NCI-H1092 (cell line): Measurements from ENCODE around the gene LTA4H.
"Not testable (repeated sequence)": the region's sequence is repeated elsewhere in the genome, so short reads cannot be mapped to it uniquely, and the experiment has no call there.

ENCODE experiments used
- DNase-seq: peaks from one replicate; lab custom pipeline; 2025; lab: John Stamatoyannopoulos, UW

Gene LTA4H

DNA sequence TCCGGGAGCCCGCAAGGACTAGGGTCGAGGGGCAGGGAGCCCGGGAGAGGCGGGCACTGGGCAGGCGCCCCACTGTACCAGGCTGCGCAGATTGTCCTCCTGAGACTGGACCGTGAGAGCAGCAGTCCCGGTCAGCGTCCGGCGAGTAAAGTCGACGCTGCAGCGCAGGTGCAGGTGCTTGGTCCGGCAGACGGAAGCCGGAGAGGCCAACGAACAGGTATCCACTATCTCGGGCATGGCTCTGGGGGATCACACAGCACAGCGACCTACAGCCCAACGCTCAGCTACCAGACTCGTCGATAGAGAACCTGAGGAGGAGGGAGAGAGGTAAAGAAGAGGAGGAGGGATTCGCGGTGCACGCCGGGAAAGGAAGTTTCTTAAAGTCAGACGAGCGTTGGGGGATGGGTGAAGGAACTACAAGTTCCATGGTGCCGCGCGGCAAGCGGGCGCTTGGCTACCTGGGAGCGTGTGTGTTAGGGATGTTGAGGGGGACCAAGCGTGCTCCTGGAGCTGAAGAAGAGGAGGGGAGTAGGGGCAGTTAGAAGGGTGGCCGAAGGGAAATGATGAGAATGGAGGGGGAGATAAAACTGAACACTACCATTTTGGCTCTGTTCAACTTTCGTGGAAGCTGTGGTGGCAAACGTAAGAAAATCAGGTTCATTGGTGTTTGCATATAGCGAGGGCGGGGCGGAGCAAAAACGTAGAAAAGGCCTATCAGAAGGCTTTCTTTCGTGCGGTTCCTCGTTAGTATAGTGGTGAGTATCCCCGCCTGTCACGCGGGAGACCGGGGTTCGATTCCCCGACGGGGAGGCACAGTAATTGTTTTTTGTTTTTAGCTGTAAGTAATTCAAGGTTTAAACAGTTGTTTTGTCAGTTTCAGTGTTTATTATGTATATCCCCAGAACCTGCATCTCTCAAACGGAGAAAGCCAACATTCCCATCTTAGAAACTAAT, at the start of gene LTA4H:
LTA4H (minus strand) TSS at position 305 of the 954 bp plus-strand sequence; CDS start at position 237, 68 bp downstream.
- peak; percentile 97 for DNase-seq

DNA sequence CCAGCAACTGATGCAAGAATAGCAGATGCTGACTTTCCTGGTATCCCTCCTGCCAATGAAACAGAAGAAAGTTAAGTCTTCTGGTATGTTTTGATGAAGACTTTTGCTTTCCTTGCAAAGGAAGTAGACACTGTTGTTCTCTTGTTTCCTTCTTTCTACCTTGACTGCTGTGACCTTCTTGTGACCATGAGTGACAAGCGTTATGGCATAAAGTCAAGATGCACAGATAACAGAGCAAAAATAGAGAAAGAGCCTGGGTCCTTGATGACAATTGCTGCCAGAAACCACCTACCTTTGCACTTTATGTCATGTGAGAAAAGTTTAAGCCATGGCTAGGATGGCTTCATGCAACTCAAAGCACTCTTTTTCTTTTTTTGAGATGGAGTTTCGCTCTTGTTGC, 49.2 kb upstream of the LTA4H start:
- no peak for DNase-seq

GRCh38 chr12:96083020-96083719, 47.8 kb upstream of the LTA4H start:
- no peak for DNase-seq

DNA sequence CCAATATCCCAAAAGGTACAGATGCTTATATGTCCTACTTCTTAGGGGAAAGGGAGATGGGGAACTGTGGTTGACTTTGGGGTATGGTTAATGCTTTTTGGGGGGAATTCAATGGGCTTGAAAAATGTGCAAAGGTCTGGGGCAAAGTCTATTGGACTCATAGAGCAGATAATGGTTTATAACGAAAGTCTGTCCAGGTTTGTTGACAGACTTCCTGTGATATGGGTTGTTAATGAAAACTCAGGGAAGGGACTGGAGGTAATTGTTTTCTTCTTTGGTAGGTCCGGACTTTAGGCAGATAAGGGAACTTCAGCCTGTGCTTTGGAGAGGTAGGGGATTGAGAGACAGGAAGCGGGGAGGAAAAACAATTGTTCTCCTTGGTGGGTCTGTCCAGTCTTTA, 46.2 kb upstream of the LTA4H start:
- no peak for DNase-seq

- DNase-seq, result no peak
Observed at GRCh38 chr12:96078231-96079135, 43.1 kb upstream of the LTA4H start.

- DNase-seq, result no peak
Observed at GRCh38 chr12:96077081-96077480, 41.7 kb upstream of the LTA4H start.

GRCh38 chr12:96075560-96075959, 40.2 kb upstream of the LTA4H start:
- no peak for DNase-seq

DNA sequence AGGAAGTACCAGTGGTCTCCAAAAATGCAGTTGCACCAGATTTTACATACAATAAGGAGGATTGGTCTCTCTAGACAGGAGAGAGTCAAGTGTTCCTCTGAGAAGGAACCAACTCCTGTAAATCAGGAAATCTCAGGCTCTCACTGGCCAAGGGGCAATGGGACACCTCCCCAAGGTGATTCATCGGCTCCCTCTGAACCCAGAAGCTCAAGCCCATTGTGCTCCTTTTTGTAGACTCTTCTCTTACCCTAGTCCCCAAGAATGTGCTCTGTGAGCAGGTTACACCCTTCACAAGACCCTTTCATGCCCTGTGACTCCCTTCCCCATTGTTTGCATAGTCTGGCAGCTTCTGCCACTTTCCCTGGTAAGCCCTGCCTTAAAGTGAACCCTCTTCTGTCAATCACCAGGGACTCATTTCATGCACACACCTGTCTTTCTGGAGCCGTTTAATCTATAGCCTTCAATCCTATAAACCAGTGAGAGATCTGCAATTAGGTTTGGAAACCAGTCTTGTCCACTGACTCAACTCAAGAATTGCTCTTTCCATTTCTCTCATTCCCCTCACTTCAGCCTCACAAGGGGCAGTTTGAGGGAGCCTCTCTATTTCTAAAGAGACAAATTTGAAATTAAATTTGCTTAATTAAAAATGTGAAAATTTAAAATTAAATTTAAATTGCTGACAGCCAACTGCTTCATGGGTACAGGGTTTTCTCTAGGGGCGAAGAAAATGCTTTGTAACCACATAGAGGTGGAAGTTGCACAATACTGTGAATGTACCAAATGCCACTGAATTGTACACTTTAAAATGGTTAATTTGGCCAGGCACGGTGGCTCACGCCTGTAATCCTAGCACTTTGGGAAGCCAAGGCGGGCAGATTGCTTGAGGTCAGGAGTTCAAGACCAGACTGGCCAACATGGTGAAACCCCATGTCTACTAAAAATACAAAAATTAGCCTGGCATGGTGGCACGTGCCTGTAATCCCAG, 38.3 kb upstream of the LTA4H start:
- no peak for DNase-seq

DNA sequence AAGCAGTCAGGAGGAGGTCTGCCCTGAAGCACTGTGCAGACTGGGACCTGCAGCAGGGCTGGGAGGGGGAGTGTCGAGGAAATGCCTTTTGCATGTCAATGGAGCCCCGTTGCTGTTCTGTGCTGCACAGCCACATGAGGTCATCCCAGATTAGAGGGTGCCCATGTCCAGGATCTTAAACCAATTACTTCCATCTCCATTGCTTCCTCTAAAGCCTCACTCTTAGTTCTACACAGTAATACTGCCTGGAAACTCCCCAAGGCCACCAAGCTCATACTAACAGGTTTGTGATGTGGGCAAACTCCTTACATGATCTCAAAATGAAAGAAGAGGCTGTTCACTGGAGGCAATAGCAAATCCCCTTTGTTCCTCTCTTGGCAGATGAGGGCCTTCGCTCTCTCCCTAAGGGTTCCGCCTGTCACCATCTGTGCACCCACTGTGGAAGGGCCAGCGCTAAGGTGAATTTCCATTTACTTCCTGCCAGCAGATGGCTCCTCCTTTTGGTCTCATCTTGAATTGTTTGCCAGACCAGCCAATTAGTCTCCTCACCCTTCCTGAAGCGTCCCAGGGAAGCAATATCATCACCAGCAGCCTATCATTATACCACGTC, 35.4 kb upstream of the LTA4H start:
- no peak for DNase-seq

DNA sequence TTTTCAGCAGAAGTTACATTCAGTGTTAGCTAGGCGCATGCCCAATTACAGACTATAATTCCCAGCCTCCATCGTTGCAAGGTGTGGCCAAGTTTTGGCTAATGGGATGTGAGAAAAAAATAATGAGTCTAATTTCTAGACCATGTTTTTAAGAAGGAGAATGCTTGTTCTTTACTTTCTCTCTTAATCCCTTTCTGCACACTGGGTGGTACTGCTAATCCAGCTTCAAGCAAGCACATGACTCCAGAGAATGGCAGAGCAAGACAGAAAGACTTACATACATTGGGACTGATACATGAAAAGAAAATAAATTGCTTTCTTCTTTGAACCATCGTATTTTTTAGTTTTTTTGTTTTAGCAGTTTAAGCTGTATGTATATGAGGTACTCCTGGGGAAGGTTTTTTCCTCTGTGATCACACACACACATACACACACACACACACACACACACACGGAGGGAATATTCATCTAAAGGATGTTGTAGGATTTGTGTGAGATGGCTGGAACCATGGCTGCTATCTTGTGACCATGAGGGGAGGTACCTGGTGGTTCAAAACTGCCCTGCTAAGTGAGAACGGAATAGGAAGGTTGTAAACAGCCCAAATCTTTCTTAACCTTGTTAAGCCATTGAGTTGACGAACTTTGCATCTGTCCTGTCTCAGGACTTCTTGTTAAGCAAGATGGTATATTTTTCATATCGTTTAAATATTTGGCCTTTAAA, 34.3 kb upstream of the LTA4H start:
- DNase-seq, result no peak

DNA sequence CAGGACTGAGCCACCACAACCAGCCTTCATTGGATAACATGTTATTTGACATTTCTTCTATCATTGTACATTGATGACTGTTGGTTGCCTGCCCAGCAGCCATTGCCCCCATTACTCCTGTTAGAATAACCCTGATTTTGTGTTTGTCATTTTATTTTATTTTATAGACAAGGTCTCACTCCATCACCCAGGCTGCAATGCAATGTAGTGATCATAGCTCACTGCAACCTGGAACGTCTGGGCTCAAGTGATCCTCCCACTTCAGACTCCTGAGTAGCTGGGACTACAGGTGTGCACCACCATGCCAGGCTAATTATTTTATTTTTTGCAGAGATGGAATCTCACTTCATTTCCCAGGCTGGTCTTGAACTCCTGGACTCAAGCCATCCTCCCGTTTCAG, 33.2 kb upstream of the LTA4H start:
- no peak for DNase-seq

GRCh38 chr12:96068111-96068510, 32.7 kb upstream of the LTA4H start:
- no peak for DNase-seq

DNA sequence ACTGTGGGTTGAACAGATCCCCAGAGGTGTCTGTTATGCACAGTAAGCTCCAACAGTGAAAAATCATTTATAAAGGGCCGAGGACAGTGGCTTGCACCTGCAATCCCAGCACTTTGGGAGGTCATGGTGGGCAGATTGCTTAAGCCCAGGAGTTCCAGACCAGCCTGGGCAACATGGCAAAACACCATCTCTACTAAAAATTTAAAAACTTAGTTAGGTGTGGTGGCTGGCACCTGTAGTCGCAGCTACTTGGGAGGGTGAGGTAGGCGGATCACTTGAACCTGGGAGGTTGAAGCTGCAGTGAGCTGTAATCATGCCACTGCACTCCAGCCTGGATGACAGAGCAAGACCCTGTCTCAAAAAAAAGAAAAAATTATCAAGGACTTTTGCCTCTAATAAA, 30.4 kb upstream of the LTA4H start:
- DNase-seq, result not testable (repeated sequence)

GRCh38 chr12:96064966-96065365, 29.6 kb upstream of the LTA4H start:
- DNase-seq, result no peak

DNA sequence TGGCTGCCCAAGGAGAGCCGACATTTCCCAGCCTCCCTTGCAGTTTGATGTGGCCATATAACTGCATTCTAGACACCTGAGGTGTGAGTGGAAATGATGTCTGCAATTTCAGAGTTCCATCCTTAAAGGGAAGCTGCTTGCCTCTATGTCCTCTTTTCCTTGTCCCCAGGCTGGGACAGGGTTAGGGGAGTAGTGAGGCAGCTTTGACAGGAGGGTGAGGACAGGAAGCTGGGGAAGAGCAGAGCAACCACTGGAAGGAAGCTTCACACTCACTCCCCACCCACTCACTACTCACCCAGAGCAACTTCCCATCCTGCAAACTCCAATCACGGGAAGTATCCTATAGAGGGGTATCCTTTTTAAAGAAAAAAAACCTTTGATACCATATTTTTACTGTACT, 28.9 kb upstream of the LTA4H start:
- DNase-seq, result no peak

GRCh38 chr12:96063046-96063445, 27.7 kb upstream of the LTA4H start:
- no peak for DNase-seq

- no peak for DNase-seq
Observed at GRCh38 chr12:96061864-96062453, 26.6 kb upstream of the LTA4H start.

DNA sequence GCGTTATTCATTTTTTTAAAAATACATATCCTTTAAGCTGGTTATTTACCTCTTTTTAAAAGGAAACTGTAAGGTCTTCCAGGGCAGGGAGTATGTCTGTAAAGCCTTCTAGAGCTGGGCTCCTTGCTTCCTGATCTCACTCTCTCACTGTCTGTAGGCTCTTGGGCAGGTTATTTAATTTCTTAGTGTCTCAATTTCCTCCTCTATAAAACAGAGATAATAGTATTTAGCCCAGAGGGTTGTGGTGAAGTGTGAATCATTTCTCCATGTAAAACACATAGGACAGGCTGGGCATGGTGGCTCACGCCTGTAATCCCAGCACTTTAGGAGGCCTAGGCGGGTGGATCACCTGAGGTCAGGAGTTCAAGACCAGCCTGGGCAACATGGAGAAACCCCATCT, 25.9 kb upstream of the LTA4H start:
- no peak for DNase-seq

GRCh38 chr12:96060041-96060440, 24.7 kb upstream of the LTA4H start:
- no peak for DNase-seq
